HepG2 (cell line): Measurements from ENCODE around the gene ZFAND2A. TPM values are rescaled to one million over a fixed set of nuclear protein-coding genes. Genes with fewer than 3 reads are reported as not detected.

Source experiments
- ATAC-seq: fragments of 200-7000 bp; cut with Tn5 transposase; 3 replicates; pipeline ENCODE4 v1.9.1; 2020; ENCODE audit warnings: mild to moderate bottlenecking, moderate library complexity
- BruUV-seq: library from RNA; stranded (reverse); fragments of 400-500 nt; replicated peaks from 2 replicates; lab custom pipeline; 2021; lab: Mats Ljungman, UMichigan
- CTCF ChIA-PET: fragments of 300-600 bp; formaldehyde crosslinking; extraction: SDS; loops from one replicate; lab custom pipeline; 2021; ENCODE audit warnings: low total read pairs, inconsistent platforms, low intra/inter-chr PET ratio; lab: Yijun Ruan, JAX
- POLR2A ChIA-PET: fragments of 350-600 bp; sonication (Branson Sonifier 250); formaldehyde crosslinking; loops from one replicate; lab custom pipeline; 2020; ENCODE audit warnings: antibody characterized with exemption, inconsistent platforms; lab: Yijun Ruan, JAX
- DNase-seq: peaks from one replicate; pipeline ENCODE4 v3.0.0-alpha.2; 2015; ENCODE audit warnings: low spot score
- FAIRE-seq: peaks from 3 replicates; lab custom pipeline; 2011; peaks lifted over from hg19 to GRCh38; lab: Jason Lieb, UNC
- H2AFZ ChIP-seq: one replicate; pipeline ENCODE4 v1.6.1; 2011; ENCODE audit warnings: low read length, inconsistent platforms
- H3K27ac ChIP-seq: fragments of 300-600 bp; 3 replicates; pipeline ENCODE4 v1.8.0; 2011; ENCODE audit warnings: mixed run types, mild to moderate bottlenecking, mixed read lengths, low read length, inconsistent platforms; ENCODE audit not compliant: insufficient read depth; ENCODE audit errors: extremely low read length
- H3K27me3 ChIP-seq, 2 experiments: fragments of 200-600 bp in 1 of 2; 2 replicates in 1 of 2; 3 replicates in 1 of 2; pipeline versions ENCODE4 v1.6.0 to v1.8.0; 2011; ENCODE audit warnings: low read length in 2 of 2, mild to moderate bottlenecking in 2 of 2, moderate library complexity in 2 of 2, inconsistent platforms in 1 of 2; ENCODE audit not compliant: insufficient read depth in 2 of 2, control insufficient read depth in 1 of 2
- H3K36me3 ChIP-seq, 2 experiments: fragments of 200-600 bp in 1 of 2; replicated peaks in 1 of 2; 2 replicates in 1 of 2; 3 replicates in 1 of 2; pipeline versions ENCODE4 v1.5.1 to v1.8.0; 2011; ENCODE audit warnings: low read length in 2 of 2, inconsistent platforms in 1 of 2; ENCODE audit not compliant: insufficient read depth in 2 of 2, control insufficient read depth in 1 of 2
- H3K4me1 ChIP-seq: 2 replicates; pipeline ENCODE4 v1.5.1; 2012; ENCODE audit warnings: low read length, inconsistent platforms; ENCODE audit not compliant: insufficient read depth
- H3K4me2 ChIP-seq: 2 replicates; pipeline ENCODE4 v1.6.0; 2011; ENCODE audit warnings: low read depth, low read length, inconsistent platforms
- H3K4me3 ChIP-seq, 3 experiments: fragments of 200-600 bp in 1 of 3; sonication (generic), shearing (Covaris generic) in 1 of 3; replicated peaks in 1 of 3; 2 replicates each; pipeline ENCODE4 v1.5.1; 2011 to 2016; ENCODE audit warnings: low read length in 3 of 3, inconsistent platforms in 2 of 3, low read depth in 2 of 3, mild to moderate bottlenecking in 2 of 3, control low read depth in 1 of 3, mixed read lengths in 1 of 3; ENCODE audit not compliant: insufficient read depth in 1 of 3
- H3K79me2 ChIP-seq: one replicate; pipeline ENCODE4 v1.6.1; 2011; ENCODE audit warnings: low read length, inconsistent platforms; ENCODE audit not compliant: insufficient read depth
- H3K9ac ChIP-seq: 2 replicates; pipeline ENCODE4 v1.6.0; 2011; ENCODE audit warnings: mild to moderate bottlenecking, low read depth, low read length, inconsistent platforms; ENCODE audit not compliant: insufficient read depth
- H3K9me3 ChIP-seq: 2 replicates; pipeline ENCODE4 v1.5.1; 2012; ENCODE audit warnings: mild to moderate bottlenecking, low read length
- H4K20me1 ChIP-seq: 2 replicates; pipeline ENCODE4 v1.6.0; 2011; ENCODE audit warnings: inconsistent platforms, mild to moderate bottlenecking, low read length, moderate library complexity; ENCODE audit not compliant: insufficient read depth
- ATF5 ChIP-seq: sonication (generic); formaldehyde crosslinking; IDR thresholded peaks from 2 replicates; pipeline ENCODE4 v1.4.0; 2020; ENCODE audit warnings: mild to moderate bottlenecking, low read depth, missing genetic modification reagents
- CAMTA2 ChIP-seq: sonication (generic); formaldehyde crosslinking; IDR thresholded peaks from 2 replicates; pipeline ENCODE4 v1.4.0; 2020; ENCODE audit warnings: mild to moderate bottlenecking, missing genetic modification reagents, borderline replicate concordance
- HNF4A ChIP-seq: sonication (generic); formaldehyde crosslinking; IDR thresholded peaks from 2 replicates; pipeline ENCODE4 v1.4.0; 2020; ENCODE audit warnings: missing genetic modification reagents
- ISL2 ChIP-seq: sonication (generic); formaldehyde crosslinking; IDR thresholded peaks from 2 replicates; pipeline ENCODE4 v1.5.0; 2020; ENCODE audit warnings: missing genetic modification reagents
- KLF12 ChIP-seq: sonication (generic); formaldehyde crosslinking; IDR thresholded peaks from 2 replicates; pipeline ENCODE4 v1.4.0; 2020; ENCODE audit warnings: missing genetic modification reagents, borderline replicate concordance
- NR2C2 ChIP-seq: sonication (generic); formaldehyde crosslinking; IDR thresholded peaks from 2 replicates; pipeline ENCODE4 v1.4.0; 2020; ENCODE audit warnings: missing genetic modification reagents, mild to moderate bottlenecking, moderate library complexity, borderline replicate concordance
- RBAK ChIP-seq: sonication (generic); formaldehyde crosslinking; IDR thresholded peaks from 2 replicates; pipeline ENCODE4 v1.5.1; 2020; ENCODE audit warnings: mild to moderate bottlenecking, missing genetic modification reagents
- SOX13 ChIP-seq, 3 experiments: fragments of 450-650 bp in 1 of 3; sonication (generic) in 1 of 3; formaldehyde crosslinking in 1 of 3; IDR thresholded peaks in 2 of 3; conservative IDR thresholded peaks in 1 of 3; 2 replicates each; pipeline versions ENCODE4 v1.5.0 to v1.6.1; 2016 to 2020; ENCODE audit warnings: antibody characterized with exemption in 1 of 3, mild to moderate bottlenecking in 1 of 3, missing compliant biosample characterization in 1 of 3, missing genetic modification reagents in 1 of 3, moderate library complexity in 1 of 3
- THAP11 ChIP-seq: IDR thresholded peaks from 2 replicates; pipeline ENCODE4 v1.6.1; 2016; ENCODE audit warnings: missing biosample characterization, missing genetic modification reagents
- UBTF ChIP-seq: sonication (generic); formaldehyde crosslinking; IDR thresholded peaks from 2 replicates; pipeline ENCODE4 v1.4.0; 2020; ENCODE audit warnings: mild to moderate bottlenecking, missing genetic modification reagents
- ZNF468 ChIP-seq: sonication (generic); formaldehyde crosslinking; IDR thresholded peaks from 2 replicates; pipeline ENCODE4 v1.8.0; 2022; ENCODE audit warnings: mild to moderate bottlenecking, moderate library complexity, missing genetic modification reagents
- ZNF674 ChIP-seq: sonication (generic); formaldehyde crosslinking; IDR thresholded peaks from 2 replicates; pipeline ENCODE4 v1.5.0; 2020; ENCODE audit warnings: low read depth, mild to moderate bottlenecking, missing genetic modification reagents
- ZNF83 ChIP-seq: sonication (generic); formaldehyde crosslinking; IDR thresholded peaks from 2 replicates; pipeline ENCODE4 v1.4.0; 2020; ENCODE audit warnings: missing genetic modification reagents, mild to moderate bottlenecking, borderline replicate concordance
- WGBS: methylation state at CpG from one replicate; pipeline ENCODE4 v1.1.6; 2017; ENCODE audit warnings: low lambda C conversion rate; 5-methylcytosine and 5-hydroxymethylcytosine counted together
- in situ Hi-C: cut with HindIII; loops from 2 replicates; pipeline ENCODE4 v1.10.0; 2017; ENCODE audit warnings: low pct_unique_long_range_greater_than_20kb; ENCODE audit not compliant: extremely low pct_ligation_motif_present
- intact Hi-C: fragments of 100-400 bp; cut with micrococcal nuclease; formaldehyde crosslinking; loops from one replicate; pipeline ENCODE4 v1.10.0; 2022; ENCODE audit not compliant: unreplicated experiment
- polyA plus RNA-seq, 8 experiments: library from polyadenylated mRNA; depleted of rRNA in 3 of 8; stranded (reverse) in 7 of 8; unstranded in 1 of 8; fragments of >200 nt; fragmentation: Illumina TruSeq in 4 of 8; extraction: Trizol in 4 of 8; gene quantifications; 2 replicates each; pipeline versions ENCODE4 v1.2.1 to v1.2.3, GENCODE V29; 2011 to 2016; ENCODE audit warnings: low read depth in 4 of 8, missing spikeins in 1 of 8, mixed read lengths in 1 of 8; ENCODE audit not compliant: insufficient read depth in 1 of 8
- total RNA-seq, 5 experiments: library from RNA; depleted of rRNA; stranded (reverse); fragments of >200 nt; fragmentation: Illumina TruSeq; extraction: Trizol; gene quantifications; 2 replicates each; pipeline ENCODE4 v1.2.3, GENCODE V29; 2016; ENCODE audit warnings: low read depth in 1 of 5

ZFAND2A gene
- total and polyA plus RNA-seq, 2 of the 13 experiments (the other 11 are each of a cell fraction or from before 2014, with no cell fraction given): 140 to 153 TPM

- H3K4me2 ChIP-seq: no peak overlapping the region
- in situ Hi-C loops (no loop called here), intact Hi-C loops (no loop called here)
- ATAC-seq (no peak), FAIRE-seq (no peak), DNase-seq (no peak)
- no peak overlapping the region for H3K9ac ChIP-seq
- CTCF ChIA-PET: no interaction called here
- BruUV-seq: no TSS peak
- no peaks in the 10 kb centered on the region for H3K36me3 ChIP-seq
- no peak overlapping the region for H3K27ac ChIP-seq
- H3K9me3 ChIP-seq: no peaks in the 10 kb centered on the region
- TF ChIP-seq NR2C2 (CRISPR knock-in tag): no peak
- no peak for TF ChIP-seq HNF4A (CRISPR knock-in tag)
- TF ChIP-seq UBTF (CRISPR knock-in tag): no peak
- no peak for TF ChIP-seq ZNF674 (CRISPR knock-in tag)
- no peak for TF ChIP-seq SOX13 (IDR thresholded peaks at IDR 0.05)
- TF ChIP-seq SOX13 (CRISPR knock-in tag; conservative IDR thresholded peaks at IDR 0.05 in 1 of 2, IDR thresholded peaks at IDR 0.05 in 1 of 2): no peak
- no peak for TF ChIP-seq ZNF83
- no peak for TF ChIP-seq ZNF468 (CRISPR knock-in tag)
- no peak for TF ChIP-seq CAMTA2 (CRISPR knock-in tag)
- TF ChIP-seq RBAK (CRISPR knock-in tag): no peak
- TF ChIP-seq ATF5 (CRISPR knock-in tag): no peak
- TF ChIP-seq ISL2 (CRISPR knock-in tag): no peak
- TF ChIP-seq THAP11 (CRISPR knock-in tag): no peak
- no peak for TF ChIP-seq KLF12 (CRISPR knock-in tag)
- no peak overlapping the region for H2AFZ ChIP-seq
- H3K4me3 ChIP-seq: no peak overlapping the region
- WGBS: 63% methylated on average over 11 of the region's 11 CpGs
- POLR2A ChIA-PET: no interaction called here
- H3K79me2 ChIP-seq: no peaks in the 10 kb centered on the region
- no peaks in the 10 kb centered on the region for H4K20me1 ChIP-seq
- peaks cover 16% of the 10 kb centered on the region for H3K4me1 ChIP-seq
- peaks cover 5 to 64% of the 10 kb centered on the region in 2 experiments for H3K27me3 ChIP-seq
These were observed 27.1 kb upstream of the ZFAND2A start for GRCh38 chr7:1187127-1187526.
